T-cell (primary cell): ENCODE results near the gene LONRF3. TPM values are rescaled to one million over a fixed set of nuclear protein-coding genes. Genes with fewer than 3 reads are reported as not detected.

Source experiments
- ATAC-seq, 4 experiments: fragments of 200-7000 bp in 3 of 4; fragments of 150-1000 bp in 1 of 4; cut with Tn5 transposase; replicated peaks in 1 of 4; 1 replicate in 3 of 4; 2 replicates in 1 of 4; pipeline ENCODE4 v1.10.0; 2021; ENCODE audit warnings: moderate library complexity in 3 of 4, mild to moderate bottlenecking in 2 of 4, moderate number of reproducible peaks in 1 of 4
- CTCF ChIA-PET, 2 donors: fragments of 300-600 bp; sonication (Branson Sonifier 250); formaldehyde crosslinking; loops; one replicate each; lab custom pipeline; 2022; ENCODE audit warnings: antibody characterized with exemption in 2 of 2; lab: Charles Lee
- POLR2A ChIA-PET, 2 donors: fragments of 300-600 bp; sonication (Branson Sonifier 250); formaldehyde crosslinking; loops; one replicate each; lab custom pipeline; 2022; ENCODE audit warnings: antibody characterized with exemption in 2 of 2; lab: Charles Lee
- DNase-seq, 35 experiments: peaks; one replicate each; pipeline versions ENCODE4 v3.0.0 to v3.0.0-alpha.2; 2013 to 2023
- H3K27ac ChIP-seq: one replicate; pipeline ENCODE4 v1.5.1; 2013; ENCODE audit warnings: low read length
- H3K27me3 ChIP-seq, 2 experiments: replicated peaks in 1 of 2; 1 replicate in 1 of 2; 2 replicates in 1 of 2; pipeline versions ENCODE4 v1.6.1 to v1.7.0; 2013; ENCODE audit warnings: low read length in 1 of 2, mixed read lengths in 1 of 2; ENCODE audit not compliant: control insufficient read depth in 2 of 2, insufficient read depth in 2 of 2; ENCODE audit errors: extremely low read depth in 1 of 2
- H3K36me3 ChIP-seq, 2 donors: 1 replicate in 1 of 2; 2 replicates in 1 of 2; pipeline versions ENCODE4 v1.6.1 to v1.7.0; 2013; ENCODE audit warnings: low read length in 1 of 2; ENCODE audit not compliant: control insufficient read depth in 2 of 2, insufficient read depth in 1 of 2; ENCODE audit errors: extremely low read depth in 1 of 2
- H3K4me1 ChIP-seq, 2 experiments: 1 replicate in 1 of 2; 2 replicates in 1 of 2; pipeline versions ENCODE4 v1.6.1 to v1.7.0; 2013; ENCODE audit warnings: low read length in 2 of 2, mixed read lengths in 1 of 2; ENCODE audit not compliant: insufficient read depth in 2 of 2, control insufficient read depth in 1 of 2; ENCODE audit errors: extremely low read depth in 1 of 2
- H3K4me3 ChIP-seq, 2 donors: 1 replicate in 1 of 2; 2 replicates in 1 of 2; pipeline versions ENCODE4 v1.5.1 to v1.7.0; 2013; ENCODE audit warnings: mild to moderate bottlenecking in 2 of 2, low read length in 1 of 2, moderate library complexity in 1 of 2; ENCODE audit not compliant: control insufficient read depth in 1 of 2; ENCODE audit errors: extremely low read depth in 1 of 2
- H3K9me3 ChIP-seq: 2 replicates; pipeline ENCODE4 v1.7.0; 2013
- H3K27ac Mint-ChIP-seq, 2 donors: one replicate each; pipeline ENCODE4 v1.8.0; 2020 to 2021; ENCODE audit warnings: mild to moderate bottlenecking in 2 of 2, mixed read lengths in 2 of 2
- H3K27me3 Mint-ChIP-seq, 2 donors: one replicate each; pipeline ENCODE4 v1.8.0; 2021 to 2022; ENCODE audit warnings: mixed read lengths in 2 of 2
- H3K36me3 Mint-ChIP-seq: one replicate; pipeline ENCODE4 v1.8.0; 2021; ENCODE audit warnings: mixed read lengths
- H3K4me1 Mint-ChIP-seq, 3 donors: one replicate each; pipeline ENCODE4 v1.8.0; 2020 to 2022; ENCODE audit warnings: mixed read lengths in 3 of 3, mild to moderate bottlenecking in 1 of 3
- H3K4me3 Mint-ChIP-seq, 3 donors: one replicate each; pipeline ENCODE4 v1.8.0; 2020 to 2022; ENCODE audit warnings: mild to moderate bottlenecking in 3 of 3, mixed read lengths in 3 of 3, moderate library complexity in 3 of 3
- H3K9me3 Mint-ChIP-seq, 3 donors: one replicate each; pipeline ENCODE4 v1.8.0; 2020 to 2022; ENCODE audit warnings: mixed read lengths in 3 of 3
- WGBS: methylation state at CpG from one replicate; pipeline ENCODE4 v1.1.5; 2013; ENCODE audit warnings: missing lambda C conversion rate; ENCODE audit not compliant: insufficient coverage; 5-methylcytosine and 5-hydroxymethylcytosine counted together
- total RNA-seq, 35 experiments: library from RNA in 6 of 35; stranded (reverse) in 6 of 35; fragments of 120-200 nt in 1 of 35; gene quantifications; one replicate each; pipeline versions ENCODE4 v1.2.1 to v1.2.4 and lab custom pipeline; 2013 to 2026

LONRF3 gene
- total RNA-seq, 5 donors from 2014 or later (not counting 1 experiment from before 2014, with no cell fraction given), result 3.6 to 11.7 (median 10.7) TPM

DNA sequence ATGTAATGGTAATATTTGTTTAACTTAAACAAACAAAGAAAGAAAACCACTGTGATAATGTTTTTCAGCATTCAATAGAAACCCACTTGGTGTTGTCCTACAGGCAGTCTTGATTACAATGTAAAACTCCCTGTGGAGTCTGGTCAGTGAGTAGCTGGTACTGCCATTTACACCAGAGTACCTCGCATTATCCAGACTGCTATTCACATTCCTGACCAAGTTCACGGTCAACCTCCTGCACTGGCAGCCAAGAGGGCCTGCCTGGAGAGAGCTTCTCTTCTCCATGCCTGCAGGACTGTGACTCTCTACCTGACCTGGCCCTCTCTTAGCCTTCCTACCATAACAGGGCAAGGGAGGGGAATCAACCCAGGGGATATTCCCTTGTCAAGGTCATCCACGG is 2.9 kb upstream of the LONRF3 start:
- WGBS, result no CpG with 5 or more reads among the region's 3 CpGs
- H3K27me3 Mint-ChIP-seq, result peaks cover 5 to 21% of the 10 kb centered on the region in 2 donors

DNA sequence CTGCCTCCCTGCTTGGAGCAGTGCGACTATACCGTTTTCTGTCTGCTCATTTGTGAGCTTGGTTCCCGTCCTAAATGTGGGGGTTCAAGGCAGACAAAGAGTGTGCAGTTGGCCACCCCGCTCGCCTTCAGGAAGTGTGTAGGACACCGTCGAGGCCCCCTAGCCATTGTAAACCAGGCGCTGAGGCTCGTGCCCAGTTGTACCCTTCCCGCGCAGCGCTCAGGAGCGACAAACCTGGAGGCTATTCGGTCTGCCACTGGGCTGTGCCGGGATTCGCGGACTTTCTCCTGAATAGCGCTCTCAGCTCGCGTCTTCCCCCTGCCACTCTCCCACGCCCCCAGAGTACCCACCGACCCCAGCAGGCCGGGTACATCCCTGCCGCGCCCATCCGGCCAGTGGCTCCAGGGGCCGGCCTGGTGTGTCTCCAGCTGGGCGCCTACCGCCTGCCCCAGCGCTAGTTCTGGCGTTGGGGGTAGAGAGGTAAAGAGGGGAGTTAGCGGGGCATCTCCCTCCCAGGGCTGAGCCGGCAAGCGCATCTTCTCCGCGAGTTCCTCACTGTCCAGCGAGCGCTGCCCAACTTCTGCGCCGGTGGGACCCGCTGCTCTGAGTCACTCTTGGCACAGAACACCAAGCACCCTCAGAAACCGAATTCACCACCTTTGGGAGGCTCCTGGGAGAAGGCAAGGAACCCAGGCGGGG is 880 bp upstream of the LONRF3 start:
- no peaks in the 10 kb centered on the region for H3K36me3 ChIP-seq
- peak overlapping the region; percentile 53 to 65 for H3K4me3 ChIP-seq
- Mint-ChIP-seq H3K27ac (no peak overlapping the region), H3K27me3 (peaks cover 4 to 21% of the 10 kb centered on the region in 2 donors), H3K4me1 (peaks cover 17 to 28% (median 19%) of the 10 kb centered on the region in 3 donors), H3K9me3 (no peaks in the 10 kb centered on the region), H3K4me3 (peak overlapping the region; percentile 85 to 94 (median 85)), H3K36me3 (no peaks in the 10 kb centered on the region)
- ChIA-PET CTCF (interaction anchor here in 1 of 2 donors (0.6 kb wide), 1 partner anchor 272 kb away, joined by 3 read pairs; no protein-coding TSS in a partner anchor), POLR2A (interaction anchor here in 1 of 2 donors (0.5 kb wide), 1 partner anchor 47 kb away, joined by 3 read pairs; no protein-coding TSS in a partner anchor)
- H3K4me1 ChIP-seq, result peaks cover 0 to 35% of the 10 kb centered on the region in 2 experiments
- no peak overlapping the region for H3K27ac ChIP-seq
- H3K9me3 ChIP-seq, result no peaks in the 10 kb centered on the region
- peaks cover 5 to 29% of the 10 kb centered on the region in 2 experiments for H3K27me3 ChIP-seq
- DNase-seq, result peak in 1 of 35 experiments; percentile 6
- ATAC-seq, result no peak
- WGBS, result 9% methylated on average over 12 of the region's 43 CpGs

More for the DNA sequence above, 2.9 kb upstream of the LONRF3 start:
- ATAC-seq (no peak), DNase-seq (no peak)
- Histone ChIP-seq H3K36me3 (no peaks in the 10 kb centered on the region), H3K27ac (no peak overlapping the region), H3K4me1 (peaks cover 0 to 26% of the 10 kb centered on the region in 2 experiments), H3K27me3 (peaks cover 5 to 27% of the 10 kb centered on the region in 2 experiments), H3K4me3 (no peak overlapping the region), H3K9me3 (no peaks in the 10 kb centered on the region)
- Mint-ChIP-seq H3K36me3 (no peaks in the 10 kb centered on the region), H3K27ac (no peak overlapping the region), H3K9me3 (no peaks in the 10 kb centered on the region), H3K4me3 (no peak overlapping the region), H3K4me1 (peaks cover 3 to 17% (median 11%) of the 10 kb centered on the region in 3 donors)
- ChIA-PET POLR2A (no interaction called here), CTCF (no interaction called here)

DNA sequence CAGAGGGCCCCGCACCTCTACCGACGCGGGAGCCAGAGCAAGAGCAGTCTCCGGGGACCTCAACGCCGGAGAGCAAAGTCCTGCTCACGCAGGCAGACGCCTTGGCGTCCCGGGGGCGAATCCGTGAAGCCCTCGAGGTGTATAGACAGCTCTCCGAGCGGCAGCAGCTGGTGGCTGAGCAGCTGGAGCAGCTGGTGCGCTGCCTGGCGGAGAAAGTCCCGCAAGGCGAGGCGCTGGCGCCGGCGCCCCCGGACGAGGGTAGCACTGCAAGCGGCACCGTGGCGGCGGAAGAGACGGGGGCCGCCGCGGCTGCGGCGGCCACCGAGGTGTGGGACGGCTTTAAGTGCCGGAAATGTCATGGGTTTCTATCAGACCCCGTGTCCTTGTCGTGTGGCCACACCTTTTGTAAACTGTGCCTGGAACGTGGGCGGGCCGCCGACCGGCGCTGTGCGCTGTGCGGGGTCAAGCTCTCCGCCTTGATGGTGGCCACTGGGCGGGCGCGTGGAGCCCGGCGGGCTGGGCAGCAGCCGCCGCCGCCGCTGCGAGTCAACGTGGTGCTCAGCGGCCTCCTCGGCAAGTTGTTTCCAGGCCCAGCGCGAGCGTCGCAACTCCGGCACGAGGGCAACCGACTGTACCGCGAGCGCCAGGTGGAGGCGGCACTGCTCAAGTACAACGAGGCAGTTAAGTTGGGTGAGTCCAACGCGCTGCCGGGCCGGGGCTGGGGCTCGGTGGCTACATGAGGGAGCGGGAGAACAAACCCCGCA is 672 bp downstream of the LONRF3 start:
- DNase-seq, result peak in 34 of 35 experiments; percentile 33 to 68 (median 48)
- peak; percentile 64 to 72 (median 66) for ATAC-seq
- POLR2A ChIA-PET, result interaction anchor here in 1 of 2 donors (0.6 kb wide), 1 partner anchor 237 kb away, joined by 4 read pairs; no protein-coding TSS in a partner anchor

GRCh38 chrX:118975831-118976598 is 1.6 kb downstream of the LONRF3 start:
- H3K4me1 Mint-ChIP-seq, result peaks cover 17 to 33% (median 19%) of the 10 kb centered on the region in 3 donors
- POLR2A ChIA-PET, result no interaction called here
- Histone ChIP-seq H3K27ac (peak overlapping the region; percentile 67), H3K9me3 (no peaks in the 10 kb centered on the region), H3K4me1 (peaks cover 0 to 35% of the 10 kb centered on the region in 2 experiments), H3K36me3 (no peaks in the 10 kb centered on the region), H3K27me3 (peaks cover 5 to 28% of the 10 kb centered on the region in 2 experiments), H3K4me3 (peak overlapping the region; percentile 49 to 65)
- 0% methylated on average over 13 of the region's 64 CpGs for WGBS
- H3K36me3 Mint-ChIP-seq, result peaks cover 4% of the 10 kb centered on the region
- H3K9me3 Mint-ChIP-seq, result no peaks in the 10 kb centered on the region
- CTCF ChIA-PET, result interaction anchor here in 1 of 2 donors (0.6 kb wide), 1 partner anchor 25 kb away, joined by 3 read pairs; no protein-coding TSS in a partner anchor
- peak overlapping the region; percentile 85 to 94 (median 85) for H3K4me3 Mint-ChIP-seq
- ATAC-seq (peak; percentile 24 to 59 (median 54)), DNase-seq (peak; percentile 25 to 70 (median 52))
- peak overlapping the region; percentile 91 to 93 for H3K27ac Mint-ChIP-seq
- H3K27me3 Mint-ChIP-seq, result peaks cover 4 to 16% of the 10 kb centered on the region in 2 donors

More for the DNA sequence above, 672 bp downstream of the LONRF3 start:
- H3K4me3 Mint-ChIP-seq, result peak overlapping the region; percentile 85 to 94 (median 85)
- H3K27me3 Mint-ChIP-seq, result peaks cover 4 to 18% of the 10 kb centered on the region in 2 donors
- peaks cover 5 to 29% of the 10 kb centered on the region in 2 experiments for H3K27me3 ChIP-seq
- H3K9me3 Mint-ChIP-seq, result no peaks in the 10 kb centered on the region
- H3K9me3 ChIP-seq, result no peaks in the 10 kb centered on the region
- peak overlapping the region; percentile 91 to 93 for H3K27ac Mint-ChIP-seq
- CTCF ChIA-PET, result no interaction called here
- H3K4me1 ChIP-seq, result peaks cover 0 to 35% of the 10 kb centered on the region in 2 experiments
- H3K4me3 ChIP-seq, result peak overlapping the region; percentile 53 to 65
- no peaks in the 10 kb centered on the region for H3K36me3 Mint-ChIP-seq
- peak overlapping the region; percentile 80 for H3K27ac ChIP-seq
- WGBS, result under 1% methylated on average over 49 of the region's 82 CpGs
- peaks cover 17 to 28% (median 19%) of the 10 kb centered on the region in 3 donors for H3K4me1 Mint-ChIP-seq
- no peaks in the 10 kb centered on the region for H3K36me3 ChIP-seq

GRCh38 chrX:118976599-118977340 is 2.4 kb downstream of the LONRF3 start:
- 2% methylated on average over 9 of the region's 17 CpGs for WGBS
- H3K4me1 Mint-ChIP-seq, result peaks cover 17 to 34% (median 19%) of the 10 kb centered on the region in 3 donors
- H3K27me3 Mint-ChIP-seq, result peaks cover 4 to 17% of the 10 kb centered on the region in 2 donors
- Histone ChIP-seq H3K36me3 (no peaks in the 10 kb centered on the region), H3K27me3 (peaks cover 4 to 25% of the 10 kb centered on the region in 2 experiments), H3K4me1 (peaks cover 0 to 35% of the 10 kb centered on the region in 2 experiments), H3K27ac (peak overlapping the region; percentile 34), H3K9me3 (no peaks in the 10 kb centered on the region), H3K4me3 (peak overlapping the region in 1 of 2 donors; percentile 65)
- DNase-seq, result peak in 5 of 35 experiments; percentile 0 to 32 (median 2)
- H3K27ac Mint-ChIP-seq, result peak overlapping the region; percentile 36 to 80
- ChIA-PET CTCF (interaction anchor here in 1 of 2 donors (0.6 to 1.4 kb wide), 2 partner anchors 24 kb away, joined by 3 read pairs; no protein-coding TSS in a partner anchor), POLR2A (interaction anchor here in 1 of 2 donors (0.5 to 0.6 kb wide), 2 partner anchors 29 to 107 kb away, joined by 3 to 5 read pairs; no protein-coding TSS in a partner anchor)
- peak overlapping the region; percentile 85 to 94 (median 85) for H3K4me3 Mint-ChIP-seq
- no peak for ATAC-seq
- peaks cover 4% of the 10 kb centered on the region for H3K36me3 Mint-ChIP-seq
- no peaks in the 10 kb centered on the region for H3K9me3 Mint-ChIP-seq
